Stomach (tissue), 4 donors: ENCODE measurements around the gene UCN3.

Experiments
- CTCF ChIP-seq, 7 experiments: fragments of 450-650 bp in 4 of 7; fragments of 200-600 bp in 3 of 7; sonication (generic) in 3 of 7; IDR thresholded peaks; one replicate each; pipeline ENCODE4 v1.5.1; 2016 to 2019; ENCODE audit warnings: antibody characterized with exemption in 7 of 7, control low read depth in 2 of 7, mild to moderate bottlenecking in 1 of 7
- POLR2A ChIP-seq, 4 donors: fragments of 450-650 bp; IDR thresholded peaks; one replicate each; pipeline ENCODE4 v1.6.1; 2016; ENCODE audit warnings: antibody characterized with exemption in 4 of 4, control low read depth in 2 of 4, mild to moderate bottlenecking in 1 of 4, moderate library complexity in 1 of 4
- POLR2AphosphoS5 ChIP-seq, 3 donors: sonication (generic); formaldehyde crosslinking; IDR thresholded peaks; one replicate each; pipeline ENCODE4 v1.6.1; 2016; ENCODE audit warnings: antibody characterized with exemption in 3 of 3

GRCh38 chr10:5343092-5343491 lies 21.7 kb upstream of the UCN3 start:
- TF ChIP-seq CTCF (IDR thresholded peaks at IDR 0.05), result no peak
- no peak for TF ChIP-seq POLR2AphosphoS5 (IDR thresholded peaks at IDR 0.05)
- no peak for TF ChIP-seq POLR2A (IDR thresholded peaks at IDR 0.05)
